GM10266 (cell line): ENCODE data around the gene INO80C.

Experiments
- DNase-seq: peaks from one replicate; pipeline ENCODE4 v3.0.0; 2012; ENCODE audit errors: extremely low spot score
- TF ChIP-seq, protein P1 (sequence below): IDR thresholded peaks from 2 replicates; pipeline ENCODE4 v1.5.1; 2012; ENCODE audit warnings: mild to moderate bottlenecking, low read depth; ENCODE audit not compliant: control insufficient read depth, insufficient read depth; ENCODE audit errors: missing control alignments

The INO80C gene

GRCh38 chr18:35485852-35486251 is 11.9 kb downstream of the INO80C start:
- TF ChIP-seq, protein P1, sequence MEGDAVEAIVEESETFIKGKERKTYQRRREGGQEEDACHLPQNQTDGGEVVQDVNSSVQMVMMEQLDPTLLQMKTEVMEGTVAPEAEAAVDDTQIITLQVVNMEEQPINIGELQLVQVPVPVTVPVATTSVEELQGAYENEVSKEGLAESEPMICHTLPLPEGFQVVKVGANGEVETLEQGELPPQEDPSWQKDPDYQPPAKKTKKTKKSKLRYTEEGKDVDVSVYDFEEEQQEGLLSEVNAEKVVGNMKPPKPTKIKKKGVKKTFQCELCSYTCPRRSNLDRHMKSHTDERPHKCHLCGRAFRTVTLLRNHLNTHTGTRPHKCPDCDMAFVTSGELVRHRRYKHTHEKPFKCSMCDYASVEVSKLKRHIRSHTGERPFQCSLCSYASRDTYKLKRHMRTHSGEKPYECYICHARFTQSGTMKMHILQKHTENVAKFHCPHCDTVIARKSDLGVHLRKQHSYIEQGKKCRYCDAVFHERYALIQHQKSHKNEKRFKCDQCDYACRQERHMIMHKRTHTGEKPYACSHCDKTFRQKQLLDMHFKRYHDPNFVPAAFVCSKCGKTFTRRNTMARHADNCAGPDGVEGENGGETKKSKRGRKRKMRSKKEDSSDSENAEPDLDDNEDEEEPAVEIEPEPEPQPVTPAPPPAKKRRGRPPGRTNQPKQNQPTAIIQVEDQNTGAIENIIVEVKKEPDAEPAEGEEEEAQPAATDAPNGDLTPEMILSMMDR, result no peak
- DNase-seq, result no peak

DNA sequence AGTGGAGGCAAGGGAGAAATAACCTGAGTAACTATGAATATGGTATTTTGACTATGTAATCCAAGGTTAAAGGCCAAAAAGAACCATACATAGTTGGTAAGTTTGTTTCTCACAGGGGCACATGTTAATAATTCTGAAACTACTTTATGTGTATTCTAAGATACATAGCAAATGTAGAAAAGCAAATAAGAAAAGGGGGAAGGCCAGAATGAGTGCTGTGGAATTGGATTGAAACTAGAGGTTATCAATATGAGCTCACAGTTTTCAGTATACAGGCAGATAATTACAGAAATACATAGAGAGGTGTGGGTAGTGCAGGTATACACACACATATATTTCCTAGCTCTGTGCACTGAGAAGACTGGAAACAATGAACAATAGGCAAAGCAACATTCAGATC is 13.7 kb downstream of the INO80C start:
- peak; percentile 25 for DNase-seq
- TF ChIP-seq, protein P1, result no peak

DNA sequence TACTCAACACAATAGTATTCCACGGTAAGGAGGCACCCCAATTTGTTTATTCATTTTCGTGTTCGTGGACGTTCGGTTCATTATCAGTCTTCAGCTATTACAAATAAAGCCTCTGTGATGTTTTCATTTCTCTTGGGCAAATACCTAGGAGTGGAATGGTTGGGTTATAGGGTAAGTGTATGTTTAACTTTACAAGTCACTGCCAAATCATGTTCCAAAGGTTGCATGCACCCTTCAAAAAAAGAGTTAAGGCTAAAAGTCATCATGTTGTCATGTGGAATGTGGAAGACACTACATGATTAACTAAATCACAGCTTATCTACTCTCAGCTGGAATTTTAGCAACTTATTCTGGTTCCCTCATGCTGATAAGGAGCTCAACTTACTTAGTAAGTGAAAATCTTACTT is 15.8 kb downstream of the INO80C start:
- no peak for DNase-seq
- TF ChIP-seq, protein P1, result no peak

DNA sequence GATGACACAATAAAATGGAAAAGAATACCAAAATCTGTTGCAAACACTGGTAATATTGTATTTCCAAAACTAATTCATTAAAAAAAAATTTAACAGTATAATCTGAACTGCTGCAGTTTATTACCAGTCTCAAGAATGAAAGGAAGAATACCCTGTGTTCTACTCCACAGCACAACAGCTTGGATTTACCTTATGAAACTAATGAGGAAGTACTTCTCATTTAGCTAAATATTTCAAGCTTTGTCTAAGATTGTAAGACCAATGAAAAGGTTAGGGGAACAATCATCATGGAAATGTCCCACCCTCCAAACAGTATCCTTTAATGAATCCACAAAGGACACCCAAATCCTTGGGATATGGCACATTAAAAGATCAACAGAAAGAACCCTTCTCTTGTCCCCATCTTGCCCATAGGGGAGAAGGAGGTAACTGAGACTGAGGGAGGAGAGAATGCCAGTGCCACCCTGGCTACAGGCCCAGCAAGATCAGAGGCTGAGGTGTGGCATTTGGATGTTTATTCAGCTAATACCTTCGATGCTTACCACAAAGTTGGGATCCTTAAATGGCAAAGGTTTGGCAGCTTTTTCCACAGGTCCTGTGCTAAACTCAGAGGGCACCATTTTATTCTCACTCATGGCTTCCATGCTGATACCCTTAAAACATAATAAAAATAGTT is 17.7 kb downstream of the INO80C start:
- DNase-seq, result no peak
- TF ChIP-seq, protein P1, result no peak

DNA sequence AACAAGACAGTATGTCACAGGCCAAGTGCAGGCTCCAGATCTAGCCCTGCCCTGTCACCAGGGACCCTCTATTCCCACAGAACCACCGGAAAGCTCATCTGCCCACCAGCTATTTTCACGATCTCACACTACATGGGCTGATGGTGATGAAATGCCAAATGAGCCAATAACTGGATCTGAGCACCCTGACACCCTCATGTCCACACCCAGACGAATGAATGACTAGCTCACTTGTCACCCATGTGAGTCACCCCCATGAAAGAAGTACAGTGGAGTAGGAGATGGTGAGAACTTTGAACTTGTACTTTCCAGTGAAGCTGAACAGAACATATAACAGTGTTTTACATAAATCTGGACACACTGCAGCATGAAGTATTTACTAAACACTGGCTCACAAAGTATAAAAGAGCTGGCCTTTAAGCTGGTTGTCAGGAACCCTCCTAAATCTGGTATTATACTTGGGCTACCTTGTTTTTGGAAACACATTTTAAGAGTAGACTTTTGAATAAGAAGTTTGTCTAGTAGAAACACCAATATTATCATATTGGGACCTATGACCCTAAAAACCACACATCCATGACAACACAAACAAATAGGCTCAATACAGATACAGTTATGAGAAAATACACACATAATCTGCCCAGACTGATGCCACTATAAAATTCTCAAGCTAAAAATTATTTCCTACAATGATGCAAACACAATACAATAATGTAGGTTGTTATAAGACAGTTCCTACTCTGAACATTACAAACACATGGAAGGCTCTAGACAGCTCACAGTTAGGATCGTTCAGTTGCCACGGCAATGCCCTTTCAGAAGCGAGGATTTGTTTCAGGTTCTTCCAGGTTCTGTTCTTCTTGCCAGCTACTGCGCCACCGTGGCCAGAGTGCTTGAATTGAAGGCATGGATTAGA is 19.0 kb downstream of the INO80C start:
- DNase-seq, result no peak
- TF ChIP-seq, protein P1, result no peak

- TF ChIP-seq, protein P1, result no peak
- no peak for DNase-seq
Observed at GRCh38 chr18:35477974-35478373, 19.8 kb downstream of the INO80C start.

DNA sequence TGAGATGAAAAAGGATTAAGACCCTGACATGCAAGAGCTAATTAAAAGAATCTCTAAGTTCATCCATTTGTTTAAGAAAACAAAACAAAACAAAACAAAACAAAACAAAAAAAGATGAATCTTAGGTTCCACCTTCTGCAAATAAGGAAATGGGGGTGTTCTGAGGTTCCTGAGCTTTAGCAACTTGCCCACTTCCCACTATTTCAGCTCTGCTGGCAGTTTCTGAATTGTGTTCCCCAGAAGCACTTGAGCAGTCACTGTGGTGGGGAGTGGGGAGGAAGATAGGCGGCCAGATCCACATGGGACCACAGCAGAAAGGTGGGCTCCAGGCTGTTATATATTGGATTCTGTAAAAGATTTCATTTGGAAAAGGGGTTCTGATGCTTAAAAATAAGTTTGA is 20.3 kb downstream of the INO80C start:
- no peak for DNase-seq
- TF ChIP-seq, protein P1, result no peak
